ENCODE results near the gene MYH14. TPM values are rescaled to one million over a fixed set of nuclear protein-coding genes. Genes with fewer than 3 reads are reported as not detected.
"Not testable (repeated sequence)": the region's sequence is repeated elsewhere in the genome, so short reads cannot be mapped to it uniquely, and the experiment has no call there.

Gene MYH14
- total RNA-seq, 2 donors from 2014 or later = not detected

DNA sequence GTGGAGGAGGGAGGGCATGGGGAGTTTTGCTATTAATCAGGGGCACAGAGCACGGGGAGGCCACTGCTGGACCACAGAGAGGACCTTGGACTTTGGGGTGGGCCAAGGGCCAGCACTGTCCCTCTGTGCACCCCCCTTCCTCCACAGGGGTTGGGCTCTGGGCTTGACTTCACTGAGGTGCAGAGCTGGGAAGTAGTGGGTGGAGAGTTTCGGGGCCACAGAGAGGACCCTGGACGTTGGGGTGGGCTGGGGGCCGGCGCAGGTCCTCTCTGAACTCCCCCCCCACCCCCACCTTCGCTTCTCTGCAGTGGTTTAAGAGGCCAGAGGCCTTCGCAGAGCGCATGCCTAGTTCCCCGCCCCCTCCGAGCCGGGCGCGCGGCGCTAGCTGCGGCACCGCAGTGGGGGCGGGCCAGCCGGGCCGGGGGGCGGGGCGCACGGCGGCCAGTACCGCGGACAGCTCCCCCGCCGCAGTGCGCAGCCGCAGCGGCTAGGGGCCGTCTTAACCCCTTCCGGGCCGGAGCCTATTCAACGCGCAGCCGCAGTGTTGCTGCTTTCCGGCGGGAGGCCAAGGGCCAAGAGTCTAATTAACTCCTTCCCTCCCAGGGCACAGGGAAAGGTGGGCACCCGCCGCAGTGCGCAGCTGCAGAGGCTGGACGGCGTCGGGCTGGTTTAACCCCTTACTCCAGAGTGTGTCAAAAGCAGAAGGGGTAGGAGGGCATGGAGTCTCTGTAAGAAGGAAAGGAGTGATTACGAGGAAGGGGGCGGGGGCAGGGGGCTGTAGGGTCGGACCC is 122.1 kb downstream of the MYH14 start:
- Mint-ChIP-seq H3K36me3 (peaks cover 25 to 36% of the 10 kb centered on the region in 2 donors), H3K9me3 (peaks cover 0 to 9% of the 10 kb centered on the region in 2 donors), H3K27ac (no peak overlapping the region)
- DNase-seq (ENCODE audit: low spot score in 2 of 2) (peak; percentile 71 to 90), ATAC-seq (peak; percentile 25 to 34)

DNA sequence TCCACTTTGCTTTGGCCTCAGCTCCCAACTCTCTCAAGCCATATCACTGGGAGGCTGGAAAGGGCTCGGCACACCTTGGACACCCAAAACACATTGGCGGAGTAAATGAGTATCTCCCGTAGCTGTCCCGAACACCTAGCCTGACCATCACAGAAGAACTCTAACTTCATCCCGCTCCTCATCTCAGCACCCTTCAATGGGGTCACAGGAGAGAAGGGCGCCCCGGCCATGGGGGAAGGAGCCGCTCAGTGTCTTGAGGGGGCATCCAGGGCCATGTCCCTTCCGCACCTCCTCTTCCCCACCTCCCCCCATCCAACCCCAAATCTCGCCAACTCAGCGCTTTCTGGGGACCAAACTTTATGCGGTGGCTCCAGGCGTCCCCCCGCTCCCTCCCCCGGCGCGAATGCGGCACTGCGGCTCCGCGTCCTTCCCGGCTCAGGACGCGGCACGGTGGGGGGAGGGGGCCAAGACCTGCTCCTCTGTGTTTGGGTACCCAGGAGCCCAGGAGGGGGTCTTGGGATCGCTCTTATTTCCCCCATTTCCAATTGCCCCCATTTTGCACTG is 122.8 kb downstream of the MYH14 start:
- Mint-ChIP-seq H3K36me3 (peaks cover 26 to 36% of the 10 kb centered on the region in 2 donors), H3K9me3 (peaks cover 0 to 9% of the 10 kb centered on the region in 2 donors), H3K27ac (no peak overlapping the region)
- DNase-seq (ENCODE audit: low spot score in 2 of 2) (no peak), ATAC-seq (no peak)

DNA sequence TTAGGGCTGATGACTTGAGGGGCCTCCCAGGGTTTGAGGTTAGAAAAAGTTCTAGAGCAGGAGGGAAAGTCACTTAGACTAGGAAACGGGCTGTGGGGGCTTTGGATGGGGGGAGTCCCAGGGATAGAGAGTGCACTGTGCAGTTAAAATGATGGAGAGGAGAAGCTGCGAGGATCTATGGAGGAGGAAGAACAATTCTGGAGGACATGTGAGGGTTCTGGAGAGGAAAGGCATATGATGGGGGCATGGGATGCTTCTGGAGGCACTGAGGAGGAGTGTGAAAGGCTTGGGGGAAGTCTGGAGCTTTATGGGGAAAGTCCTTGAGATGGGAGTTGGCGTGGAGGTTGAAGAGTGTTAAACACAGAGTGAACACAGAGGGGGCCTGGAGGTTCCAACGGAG is 123.6 kb downstream of the MYH14 start:
- DNase-seq (ENCODE audit: low spot score in 2 of 2) = no peak
- H3K27ac Mint-ChIP-seq = peak overlapping the region; percentile 55 to 58
- ATAC-seq = no peak
- H3K9me3 Mint-ChIP-seq = peaks cover 0 to 9% of the 10 kb centered on the region in 2 donors
- peaks cover 26 to 36% of the 10 kb centered on the region in 2 donors for H3K36me3 Mint-ChIP-seq

DNA sequence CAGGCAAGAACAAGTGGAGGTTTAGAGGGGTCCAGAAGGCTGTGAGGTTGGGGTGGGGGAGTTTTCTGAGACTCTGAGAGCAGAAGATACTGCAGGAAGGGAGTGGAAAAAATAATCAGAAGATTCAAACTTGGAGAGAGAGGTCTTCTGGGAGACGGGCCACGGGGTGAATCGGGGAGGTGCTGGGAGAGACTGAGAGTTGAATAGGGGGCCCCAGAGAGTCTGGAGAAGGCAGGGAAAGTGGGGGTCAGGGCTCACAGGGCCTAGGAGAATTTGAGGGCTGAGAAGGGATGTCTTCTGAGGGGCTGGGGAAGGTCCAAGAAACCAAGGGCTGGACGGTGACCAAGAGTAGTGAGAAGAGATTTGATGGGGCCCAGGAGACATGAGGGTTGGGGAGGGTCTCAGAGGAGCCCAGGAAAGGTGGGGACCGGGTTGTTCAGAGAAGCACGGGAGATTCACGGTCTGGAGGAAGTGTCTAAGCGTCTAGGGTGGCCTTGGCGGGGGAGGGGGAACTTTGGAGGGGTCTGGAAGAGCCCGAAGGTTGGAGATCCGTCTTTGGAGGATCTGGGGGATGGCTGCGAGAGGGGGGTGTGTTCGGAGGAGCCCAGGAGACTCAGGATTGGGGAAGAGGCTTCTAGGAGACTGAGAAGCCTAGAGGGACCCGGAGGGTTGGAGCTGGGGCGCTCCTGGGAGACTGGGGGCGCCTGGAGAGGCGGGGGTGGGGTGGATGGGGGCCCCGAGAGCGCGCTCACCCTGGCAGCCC is 124.2 kb downstream of the MYH14 start:
- H3K27ac Mint-ChIP-seq = peak overlapping the region in 1 of 2 donors; percentile 55
- H3K36me3 Mint-ChIP-seq = peaks cover 26 to 38% of the 10 kb centered on the region in 2 donors
- DNase-seq (ENCODE audit: low spot score in 2 of 2) (no peak), ATAC-seq (no peak)
- peaks cover 0 to 9% of the 10 kb centered on the region in 2 donors for H3K9me3 Mint-ChIP-seq

DNA sequence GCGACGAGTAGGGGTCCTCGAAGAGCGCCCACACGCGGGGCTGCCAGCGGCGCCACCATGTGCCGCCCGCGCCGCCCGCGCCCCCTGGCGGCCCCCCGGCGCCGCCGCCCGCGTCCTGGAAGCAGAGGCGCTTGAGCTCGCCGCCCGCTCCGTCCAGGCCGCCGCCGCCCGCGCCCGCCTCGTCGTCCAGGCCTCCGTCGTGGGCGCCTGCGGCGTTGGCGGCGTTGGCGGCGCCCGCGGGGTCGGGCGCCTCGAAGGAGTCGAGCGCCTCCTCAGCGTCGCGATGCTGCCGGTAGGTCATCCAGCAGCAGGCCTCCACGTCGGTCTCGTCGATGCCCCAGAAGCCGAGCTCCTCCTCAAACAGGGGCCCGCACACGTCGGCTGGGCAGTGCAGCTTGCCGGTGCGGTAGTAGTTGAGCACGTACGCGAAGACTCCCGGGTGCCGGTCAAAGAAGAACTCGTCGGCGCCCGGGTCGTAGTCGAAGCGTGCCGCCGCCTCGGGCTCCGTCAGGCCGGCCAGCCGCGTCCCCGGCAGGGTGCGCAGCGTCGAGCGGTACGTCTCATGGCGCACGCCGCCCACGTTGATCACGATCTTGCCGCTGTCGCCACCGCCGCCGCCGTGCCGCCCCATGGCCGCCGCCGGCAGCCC is 124.9 kb downstream of the MYH14 start:
- peaks cover 0 to 9% of the 10 kb centered on the region in 2 donors for H3K9me3 Mint-ChIP-seq
- no peak overlapping the region for H3K27ac Mint-ChIP-seq
- DNase-seq (ENCODE audit: low spot score in 2 of 2) = peak in 1 of 2 donors; percentile 51
- ATAC-seq = no peak
- peaks cover 26 to 44% of the 10 kb centered on the region in 2 donors for H3K36me3 Mint-ChIP-seq

DNA sequence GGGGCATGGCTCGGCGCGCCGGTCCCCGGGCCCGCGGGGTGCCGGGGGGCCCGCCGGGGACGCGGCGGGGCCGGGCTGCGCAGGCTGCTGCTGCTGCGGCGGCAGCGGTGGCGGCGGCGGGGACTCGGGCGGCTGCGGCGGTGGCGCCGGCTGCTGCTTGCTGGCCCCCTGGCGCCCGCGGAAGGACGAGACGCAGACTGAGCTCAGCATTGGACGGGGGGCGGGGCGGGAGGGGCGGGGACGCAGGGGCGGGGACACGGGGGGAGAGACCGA is 125.4 kb downstream of the MYH14 start:
- DNase-seq (ENCODE audit: low spot score in 2 of 2) (no peak), ATAC-seq (peak in 1 of 2 donors; percentile 28)
- Mint-ChIP-seq H3K36me3 (peaks cover 29 to 45% of the 10 kb centered on the region in 2 donors), H3K9me3 (peaks cover 0 to 9% of the 10 kb centered on the region in 2 donors), H3K27ac (no peak overlapping the region)

DNA sequence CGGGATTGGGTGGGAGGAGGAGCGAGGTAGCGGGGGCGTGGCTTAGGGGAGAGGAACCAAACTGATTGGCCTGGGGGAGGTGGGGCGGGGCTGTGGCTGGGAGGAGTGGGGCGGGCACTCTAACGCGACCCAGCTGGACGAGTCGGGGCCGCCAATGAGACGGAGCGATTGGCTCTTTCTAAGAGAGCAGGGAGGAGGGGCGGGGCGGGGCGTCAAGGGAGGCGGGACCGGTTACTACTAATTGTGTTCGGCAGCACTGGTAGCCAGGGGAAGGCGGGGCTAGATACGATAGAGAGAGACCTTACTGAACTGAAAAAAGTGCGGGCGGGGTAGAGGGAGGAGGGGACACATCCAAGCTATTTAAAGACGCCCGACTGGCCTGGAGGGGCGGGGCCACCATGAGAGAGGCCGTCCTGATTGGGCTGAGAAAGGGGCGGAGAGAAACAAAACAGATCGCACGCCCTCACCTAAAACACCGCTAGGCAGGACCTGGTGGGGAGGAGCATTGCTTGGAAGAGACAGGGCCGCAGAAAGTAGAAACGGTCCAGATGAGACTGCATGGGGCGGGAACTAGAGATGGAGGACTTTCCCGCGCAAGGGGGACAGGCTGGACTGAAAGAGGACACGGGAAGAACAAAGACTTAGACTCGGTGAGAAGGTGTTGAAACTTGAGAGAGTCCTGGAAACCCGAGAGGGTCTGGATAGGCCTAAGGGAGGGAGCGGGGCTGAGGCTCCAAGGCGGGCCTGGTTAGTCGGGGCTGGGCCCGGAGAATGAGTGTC is 125.9 kb downstream of the MYH14 start, which contains the start of gene KCNC3:
TSS of gene KCNC3 (minus strand) at position 232 of the 780 bp plus-strand sequence. CDS start 295 bp downstream, outside the sequence.
- Mint-ChIP-seq H3K36me3 (peaks cover 33 to 49% of the 10 kb centered on the region in 2 donors), H3K9me3 (peaks cover 0 to 9% of the 10 kb centered on the region in 2 donors), H3K27ac (peak within 1 kb of the TSS; percentile 40 to 95)
- DNase-seq (ENCODE audit: low spot score in 2 of 2) = peak; percentile 88 to 94
- peak; percentile 70 to 73 for ATAC-seq

DNA sequence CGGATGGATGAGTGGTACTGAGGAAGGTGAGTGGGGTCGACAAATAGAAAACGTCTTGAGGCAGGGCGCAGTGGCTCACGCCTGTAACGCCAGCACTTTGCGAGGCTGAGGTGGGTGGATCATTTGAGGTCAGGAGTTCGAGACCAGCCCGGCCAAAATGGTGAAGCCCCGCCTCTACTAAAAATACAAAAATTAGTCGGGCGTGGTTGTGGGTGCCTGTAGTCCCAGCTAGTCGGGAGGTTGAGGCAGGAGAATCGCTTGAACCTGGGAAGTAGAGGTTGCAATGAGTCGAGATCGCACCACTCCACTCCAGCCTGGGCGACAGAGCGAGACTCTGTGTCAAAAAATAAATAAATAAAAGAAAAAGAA is 126.5 kb downstream of the MYH14 start:
- Mint-ChIP-seq H3K36me3 (peaks cover 33 to 50% of the 10 kb centered on the region in 2 donors), H3K27ac (peak overlapping the region; percentile 40 to 95)
- DNase-seq (ENCODE audit: low spot score in 2 of 2); H3K9me3 Mint-ChIP-seq; ATAC-seq: not testable (repeated sequence)

DNA sequence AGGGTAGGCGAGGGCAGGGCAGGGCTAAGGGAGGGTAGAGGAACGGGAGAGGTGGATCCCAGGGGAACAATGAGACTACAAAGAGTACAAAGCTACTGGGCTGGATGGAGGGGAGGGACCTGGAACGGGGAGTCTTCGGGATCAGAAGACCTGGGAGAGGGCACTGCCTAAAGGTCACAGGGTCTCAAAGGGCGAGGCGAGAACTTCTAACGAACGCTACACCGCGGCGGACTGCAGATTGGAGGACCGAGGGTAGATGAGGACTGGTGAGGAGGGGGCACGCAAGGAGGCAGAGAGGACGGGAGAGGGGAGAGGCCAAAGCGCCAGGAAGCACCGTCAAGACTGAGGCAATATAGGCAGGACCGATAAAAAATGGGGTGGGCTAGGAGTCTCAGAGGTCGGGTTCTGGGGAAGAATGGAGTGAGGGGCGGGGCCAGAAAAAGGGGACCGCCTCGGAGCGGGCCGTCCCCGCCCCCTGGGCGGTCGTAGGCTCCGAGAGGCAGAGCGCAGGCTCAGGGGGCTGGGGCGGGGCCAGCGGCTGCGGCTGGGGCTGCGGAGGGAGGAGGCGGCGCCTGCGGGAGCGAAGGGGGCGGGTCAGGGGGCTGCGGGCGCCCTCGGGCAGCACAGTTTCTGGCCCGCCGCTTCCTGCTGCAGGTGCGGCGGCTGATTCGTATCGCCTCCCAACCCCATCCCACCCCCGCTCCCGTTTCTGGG is 127.1 kb downstream of the MYH14 start:
- ATAC-seq = peak; percentile 38 to 54
- H3K9me3 Mint-ChIP-seq = peaks cover 6 to 9% of the 10 kb centered on the region in 2 donors

DNA sequence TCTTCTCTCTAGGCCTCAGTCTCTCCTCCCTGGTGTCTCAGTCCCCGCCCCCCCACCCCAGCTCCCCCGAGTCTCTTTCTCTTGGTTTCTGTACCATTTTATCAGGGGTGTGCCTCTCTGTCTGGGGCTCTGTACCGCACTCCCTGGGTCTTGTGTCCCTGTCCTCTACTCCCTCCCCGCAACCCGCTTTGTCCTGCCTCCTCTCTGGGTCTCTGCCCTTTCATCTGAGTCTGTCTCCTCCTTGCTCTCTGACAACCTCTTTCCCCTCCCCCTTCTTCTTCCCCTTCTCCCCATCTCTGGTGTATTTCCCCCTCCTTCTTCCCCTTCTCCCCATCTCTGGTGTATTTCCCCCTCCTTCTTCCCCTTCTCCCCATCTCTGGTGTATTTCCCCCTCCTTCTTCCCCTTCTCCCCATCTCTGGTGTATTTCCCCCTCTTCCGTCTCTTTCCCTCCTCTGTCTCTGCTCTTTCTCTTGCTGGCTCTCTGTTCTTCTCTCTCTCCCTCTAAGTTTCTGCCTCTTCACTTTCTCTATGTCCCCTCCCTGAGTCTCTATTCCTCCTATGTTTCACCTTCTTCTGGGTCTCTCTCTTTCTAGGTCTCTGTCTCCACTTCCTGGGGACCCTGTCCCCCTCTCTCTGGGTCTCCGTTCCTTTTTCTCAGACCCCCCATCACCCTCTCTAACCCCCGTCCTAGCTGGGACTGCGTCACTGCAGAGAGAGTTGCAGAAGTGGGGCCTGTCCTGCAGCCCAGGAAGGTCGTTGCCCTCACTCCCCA is 128.0 kb downstream of the MYH14 start:
- ATAC-seq = no peak
- peaks cover 37 to 62% of the 10 kb centered on the region in 2 donors for H3K36me3 Mint-ChIP-seq
- peaks cover 8 to 9% of the 10 kb centered on the region in 2 donors for H3K9me3 Mint-ChIP-seq
- H3K27ac Mint-ChIP-seq = peak overlapping the region in 1 of 2 donors; percentile 20
- DNase-seq (ENCODE audit: low spot score in 2 of 2) = no peak

More for the DNA sequence above, 127.1 kb downstream of the MYH14 start:
- DNase-seq (ENCODE audit: low spot score in 2 of 2) = peak; percentile 76 to 92
- Mint-ChIP-seq H3K36me3 (peaks cover 37 to 56% of the 10 kb centered on the region in 2 donors), H3K27ac (peak overlapping the region; percentile 40 to 95)

DNA sequence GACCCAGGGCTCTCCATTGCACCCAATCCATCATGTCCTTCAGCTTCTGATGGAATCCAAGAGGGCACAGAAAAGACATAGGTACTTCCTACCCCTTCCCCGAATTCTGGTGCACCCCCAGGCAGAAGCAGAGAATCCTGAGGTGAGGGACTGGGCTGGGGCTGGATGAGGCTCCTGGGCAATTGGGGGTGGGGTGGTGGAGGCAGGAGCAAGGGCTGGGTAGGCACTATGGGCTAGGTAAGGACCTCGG is 128.5 kb downstream of the MYH14 start:
- H3K27ac Mint-ChIP-seq = peak overlapping the region in 1 of 2 donors; percentile 46
- H3K36me3 Mint-ChIP-seq = peaks cover 33 to 61% of the 10 kb centered on the region in 2 donors
- H3K9me3 Mint-ChIP-seq = peaks cover 8 to 9% of the 10 kb centered on the region in 2 donors
- ATAC-seq = no peak
- DNase-seq (ENCODE audit: low spot score in 2 of 2) = no peak

DNA sequence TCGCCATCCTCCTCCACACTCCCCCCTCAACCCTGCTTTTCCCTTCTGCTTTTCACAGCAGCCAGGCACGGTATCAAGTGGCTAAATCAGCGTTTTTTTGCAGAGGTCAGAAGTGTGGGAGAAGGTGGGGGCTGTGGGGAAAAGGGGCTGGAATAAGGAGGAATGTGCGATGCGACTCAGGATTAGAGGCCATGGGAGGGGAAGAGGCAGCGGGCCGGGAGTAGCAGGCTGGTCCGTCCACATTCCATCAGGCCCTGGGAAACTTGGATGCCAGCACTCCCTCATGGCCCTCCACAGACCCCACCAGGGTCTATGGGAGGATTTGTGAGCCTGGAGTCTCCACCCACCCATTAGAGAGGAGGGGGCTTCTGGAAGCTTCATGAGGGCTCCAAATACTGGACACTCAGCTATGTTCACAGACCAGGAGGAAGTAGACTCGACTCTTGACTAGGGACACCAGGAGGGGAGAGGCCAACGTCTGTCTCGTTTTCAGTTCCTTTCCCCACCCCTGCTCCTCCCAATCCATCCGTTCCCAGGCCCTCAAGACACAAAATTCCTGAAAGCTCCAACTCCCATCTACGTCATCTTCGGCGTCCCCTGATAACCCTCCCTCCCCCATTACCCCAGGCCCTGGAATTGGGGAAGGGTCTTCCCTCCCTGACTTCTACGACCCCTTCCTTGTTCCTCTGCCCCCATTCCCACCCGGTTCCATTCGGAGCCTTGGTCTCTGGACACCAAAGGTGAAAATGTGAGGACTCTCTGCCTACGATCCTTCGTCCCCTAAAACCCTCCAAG is 129.0 kb downstream of the MYH14 start:
- H3K36me3 Mint-ChIP-seq = peaks cover 28 to 61% of the 10 kb centered on the region in 2 donors
- DNase-seq (ENCODE audit: low spot score in 2 of 2) = no peak
- H3K27ac Mint-ChIP-seq = peak overlapping the region; percentile 72 to 88
- ATAC-seq = no peak
- H3K9me3 Mint-ChIP-seq = peaks cover 8 to 9% of the 10 kb centered on the region in 2 donors

DNA sequence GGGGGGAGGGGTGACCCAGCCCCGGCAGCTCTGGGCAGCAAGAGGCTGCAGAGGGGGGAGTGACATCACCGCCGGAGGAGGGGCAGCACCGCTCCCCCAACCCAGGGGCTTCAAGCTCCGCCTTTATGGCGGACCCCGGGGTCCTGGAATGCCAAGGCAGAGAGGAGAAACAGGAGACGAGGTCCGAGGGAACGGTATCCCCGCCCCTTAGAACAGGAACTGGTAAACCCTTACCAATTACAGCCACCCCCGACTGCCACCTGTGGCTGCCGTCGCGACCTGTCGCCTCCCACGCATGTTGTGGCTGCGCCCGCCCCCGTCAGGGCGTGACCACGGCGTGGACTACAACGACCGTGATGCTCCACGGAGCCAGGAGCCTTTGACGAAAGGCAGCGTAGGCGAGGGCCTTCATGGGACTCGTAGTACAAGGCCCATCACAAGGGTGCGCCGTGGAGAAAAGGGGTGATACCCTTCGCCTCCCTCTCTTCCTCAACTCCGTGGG is 129.9 kb downstream of the MYH14 start:
- peak; percentile 88 to 95 for DNase-seq (ENCODE audit: low spot score in 2 of 2)
- ATAC-seq = peak; percentile 56 to 59
- peaks cover 8 to 9% of the 10 kb centered on the region in 2 donors for H3K9me3 Mint-ChIP-seq
- peak overlapping the region; percentile 88 to 99 for H3K27ac Mint-ChIP-seq
- H3K36me3 Mint-ChIP-seq = peaks cover 25 to 61% of the 10 kb centered on the region in 2 donors
